ENCODE results near the gene DMD. TPM values are rescaled to one million over a fixed set of nuclear protein-coding genes. Genes with fewer than 3 reads are reported as not detected.

The DMD gene
- total RNA-seq, 1 donor from 2014 or later = 2.5 TPM

DNA sequence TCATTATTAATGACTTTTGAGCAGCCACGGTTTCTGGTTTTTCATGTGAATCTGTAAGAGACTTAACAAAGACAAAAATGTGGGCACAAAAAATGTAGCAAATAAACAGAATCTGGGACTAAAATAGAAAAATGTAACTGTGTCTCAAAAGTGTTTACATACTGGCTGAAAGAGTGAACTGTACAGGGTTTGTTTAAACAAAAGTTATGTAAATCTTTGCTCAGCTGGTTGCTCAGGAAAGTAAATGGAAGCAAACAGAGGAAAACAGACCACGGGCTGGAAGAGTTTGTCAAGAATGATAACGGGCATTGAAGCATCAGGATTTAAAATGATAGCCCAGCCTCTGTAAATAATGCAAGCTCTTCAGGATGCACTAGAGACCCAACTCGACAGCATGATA, 1217.7 kb downstream of the DMD start:
- Histone ChIP-seq H3K27me3 (ENCODE audit: control insufficient read depth, insufficient read depth, low read length) (no peaks in the 10 kb centered on the region), H3K4me3 (ENCODE audit: low read depth, low read length) (no peak overlapping the region), H3K36me3 (ENCODE audit: control insufficient read depth, insufficient read depth, low read length) (no peaks in the 10 kb centered on the region)
- TF ChIP-seq, protein P1, sequence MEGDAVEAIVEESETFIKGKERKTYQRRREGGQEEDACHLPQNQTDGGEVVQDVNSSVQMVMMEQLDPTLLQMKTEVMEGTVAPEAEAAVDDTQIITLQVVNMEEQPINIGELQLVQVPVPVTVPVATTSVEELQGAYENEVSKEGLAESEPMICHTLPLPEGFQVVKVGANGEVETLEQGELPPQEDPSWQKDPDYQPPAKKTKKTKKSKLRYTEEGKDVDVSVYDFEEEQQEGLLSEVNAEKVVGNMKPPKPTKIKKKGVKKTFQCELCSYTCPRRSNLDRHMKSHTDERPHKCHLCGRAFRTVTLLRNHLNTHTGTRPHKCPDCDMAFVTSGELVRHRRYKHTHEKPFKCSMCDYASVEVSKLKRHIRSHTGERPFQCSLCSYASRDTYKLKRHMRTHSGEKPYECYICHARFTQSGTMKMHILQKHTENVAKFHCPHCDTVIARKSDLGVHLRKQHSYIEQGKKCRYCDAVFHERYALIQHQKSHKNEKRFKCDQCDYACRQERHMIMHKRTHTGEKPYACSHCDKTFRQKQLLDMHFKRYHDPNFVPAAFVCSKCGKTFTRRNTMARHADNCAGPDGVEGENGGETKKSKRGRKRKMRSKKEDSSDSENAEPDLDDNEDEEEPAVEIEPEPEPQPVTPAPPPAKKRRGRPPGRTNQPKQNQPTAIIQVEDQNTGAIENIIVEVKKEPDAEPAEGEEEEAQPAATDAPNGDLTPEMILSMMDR (IDR thresholded peaks at IDR 0.05; ENCODE audit: insufficient read depth, low read length, poor library complexity, severe bottlenecking) = no peak
- DNase-seq (ENCODE audit: low read depth) = no peak

DNA sequence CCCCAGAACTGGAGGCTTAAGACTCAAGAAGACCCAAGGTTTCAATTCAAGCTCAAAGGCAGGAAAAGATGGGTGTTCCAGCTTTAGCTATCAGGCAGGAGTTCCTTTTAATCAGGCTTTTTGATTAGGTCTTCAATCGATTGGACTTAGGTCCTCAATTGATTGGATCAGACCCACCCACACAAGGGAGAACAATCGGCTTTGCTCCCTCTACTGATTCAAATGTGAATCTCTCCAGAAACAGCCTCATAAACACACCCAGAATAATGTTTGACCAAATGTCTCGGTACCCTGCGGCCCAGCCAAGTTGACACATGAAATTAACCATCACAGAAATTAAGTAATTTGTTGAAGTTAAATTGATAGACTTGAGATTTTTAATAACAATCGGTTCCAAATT, 1222.4 kb downstream of the DMD start:
- TF ChIP-seq, protein P1 (IDR thresholded peaks at IDR 0.05; ENCODE audit: insufficient read depth, low read length, poor library complexity, severe bottlenecking) = no peak
- no peaks in the 10 kb centered on the region for H3K36me3 ChIP-seq (ENCODE audit: control insufficient read depth, insufficient read depth, low read length)
- no peak overlapping the region for H3K4me3 ChIP-seq (ENCODE audit: low read depth, low read length)
- no peaks in the 10 kb centered on the region for H3K27me3 ChIP-seq (ENCODE audit: control insufficient read depth, insufficient read depth, low read length)
- DNase-seq (ENCODE audit: low read depth) = no peak

DNA sequence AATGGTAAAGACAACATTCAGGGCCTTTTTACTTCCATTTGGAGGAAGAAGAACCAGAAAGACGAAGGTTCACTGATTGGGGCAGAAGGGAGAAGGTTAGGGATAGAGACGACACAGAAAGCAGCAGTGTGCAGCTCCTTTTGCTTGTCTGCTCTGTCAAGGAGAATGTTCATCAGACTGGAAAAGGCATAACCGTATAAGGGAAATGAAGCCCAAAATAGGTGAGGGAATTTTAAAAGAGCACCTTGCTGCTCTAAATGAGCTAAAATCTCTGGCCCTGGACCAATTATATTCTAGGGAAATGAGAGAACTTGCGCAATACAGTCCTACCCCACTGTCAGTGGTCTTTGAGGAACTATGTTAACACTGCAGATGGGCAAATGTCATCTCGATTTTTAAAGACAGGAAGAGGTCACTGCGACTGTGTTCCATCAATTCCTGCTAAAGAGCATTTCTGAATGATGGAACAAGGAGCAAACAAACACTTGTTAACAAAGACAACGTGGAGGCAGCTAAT, 1229.7 kb downstream of the DMD start:
- no peak overlapping the region for H3K4me3 ChIP-seq (ENCODE audit: low read depth, low read length)
- TF ChIP-seq, protein P1 (IDR thresholded peaks at IDR 0.05; ENCODE audit: insufficient read depth, low read length, poor library complexity, severe bottlenecking) = no peak
- no peaks in the 10 kb centered on the region for H3K36me3 ChIP-seq (ENCODE audit: control insufficient read depth, insufficient read depth, low read length)

DNA sequence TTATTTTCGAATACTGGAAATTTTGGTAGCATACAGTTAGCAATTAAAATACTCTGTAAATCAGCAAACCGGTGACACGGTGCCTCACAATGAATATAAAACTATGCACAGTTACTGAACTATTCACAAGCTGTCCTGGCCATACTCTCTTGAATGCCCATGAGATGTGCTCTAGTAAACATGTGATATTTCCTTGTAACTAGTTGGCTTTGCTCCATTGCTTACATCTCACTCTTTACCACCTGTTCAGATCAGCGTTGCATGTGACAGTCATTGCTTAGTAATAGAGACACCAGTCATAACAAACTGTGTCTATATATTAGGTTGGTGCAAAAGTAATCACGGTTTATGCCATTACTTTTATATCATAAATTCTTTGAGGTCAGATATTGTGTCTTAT, 1241.6 kb downstream of the DMD start:
- no peak overlapping the region for H3K4me3 ChIP-seq (ENCODE audit: low read depth, low read length)
- H3K36me3 ChIP-seq (ENCODE audit: control insufficient read depth, insufficient read depth, low read length) = no peaks in the 10 kb centered on the region
- DNase-seq (ENCODE audit: low read depth) = peak; percentile 19
- H3K27me3 ChIP-seq (ENCODE audit: control insufficient read depth, insufficient read depth, low read length) = no peaks in the 10 kb centered on the region
- TF ChIP-seq, protein P1 (IDR thresholded peaks at IDR 0.05; ENCODE audit: insufficient read depth, low read length, poor library complexity, severe bottlenecking) = no peak

More for the DNA sequence above, 1229.7 kb downstream of the DMD start:
- DNase-seq (ENCODE audit: low read depth) = no peak
- H3K27me3 ChIP-seq (ENCODE audit: control insufficient read depth, insufficient read depth, low read length) = no peaks in the 10 kb centered on the region

DNA sequence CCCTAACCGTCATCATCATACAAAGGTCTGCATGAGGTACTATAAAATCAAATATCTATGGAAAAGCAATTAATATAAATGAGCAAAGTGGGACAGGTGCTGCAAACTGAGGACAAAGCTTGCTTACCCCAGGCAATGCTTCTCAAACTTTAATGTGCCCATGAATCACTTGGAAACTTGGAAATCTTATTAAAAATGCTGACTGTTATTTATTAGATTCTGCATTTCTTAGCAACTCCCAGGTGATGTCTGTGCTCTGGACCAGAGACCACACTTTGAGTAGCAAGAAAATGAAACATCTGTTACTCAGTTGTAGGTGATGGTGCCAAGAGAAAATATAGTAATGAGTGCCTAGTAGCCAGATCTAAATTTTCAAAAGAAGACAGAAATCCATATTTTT, 1249.1 kb downstream of the DMD start:
- no peaks in the 10 kb centered on the region for H3K27me3 ChIP-seq (ENCODE audit: control insufficient read depth, insufficient read depth, low read length)
- no peak overlapping the region for H3K4me3 ChIP-seq (ENCODE audit: low read depth, low read length)
- no peak for DNase-seq (ENCODE audit: low read depth)
- H3K36me3 ChIP-seq (ENCODE audit: control insufficient read depth, insufficient read depth, low read length) = no peaks in the 10 kb centered on the region
- TF ChIP-seq, protein P1 (IDR thresholded peaks at IDR 0.05; ENCODE audit: insufficient read depth, low read length, poor library complexity, severe bottlenecking) = no peak

DNA sequence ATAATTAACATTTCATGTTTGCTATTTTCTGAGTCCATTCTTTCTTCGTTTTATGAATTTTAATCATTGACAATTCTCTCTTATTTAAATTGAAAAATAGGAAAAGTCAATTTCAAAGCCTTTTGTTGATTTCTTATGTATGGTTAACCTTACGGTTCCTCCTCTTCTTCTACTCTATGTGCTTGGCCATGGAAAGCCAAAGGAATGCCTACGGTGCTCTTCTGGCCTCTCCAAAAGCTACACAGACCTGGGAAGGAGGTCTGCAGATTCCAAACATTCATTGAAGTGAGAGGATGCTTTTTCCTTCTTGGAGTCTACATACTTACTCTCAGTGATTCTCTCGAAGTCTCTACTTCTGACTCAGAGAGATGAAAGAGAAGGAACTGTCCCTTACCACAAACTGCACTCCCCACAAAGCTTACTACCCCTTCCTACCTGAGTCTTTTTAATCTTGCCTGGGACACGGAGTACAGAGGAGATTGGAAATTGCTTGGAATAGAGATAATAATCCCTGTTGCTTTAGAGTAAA, 1276.4 kb downstream of the DMD start:
- TF ChIP-seq, protein P1 (IDR thresholded peaks at IDR 0.05; ENCODE audit: insufficient read depth, low read length, poor library complexity, severe bottlenecking) = no peak
- H3K27me3 ChIP-seq (ENCODE audit: control insufficient read depth, insufficient read depth, low read length) = no peaks in the 10 kb centered on the region

More for the DNA sequence above, 1276.4 kb downstream of the DMD start:
- no peaks in the 10 kb centered on the region for H3K36me3 ChIP-seq (ENCODE audit: control insufficient read depth, insufficient read depth, low read length)
- H3K4me3 ChIP-seq (ENCODE audit: low read depth, low read length) = no peak overlapping the region
- no peak for DNase-seq (ENCODE audit: low read depth)

Measured in kidney epithelial cell (primary cell).